Mammary microvascular endothelial cell (primary cell): ENCODE data around the gene TXNDC12. TPM values are rescaled to one million over a fixed set of nuclear protein-coding genes. Genes with fewer than 3 reads are reported as not detected.

Source experiments
- total RNA-seq: library from RNA; depleted of rRNA; stranded (reverse); fragments of >200 nt; gene quantifications from 2 replicates; pipeline ENCODE4 v1.2.3, GENCODE V29; 2015

TXNDC12 gene
- 42.6 and 51.4 TPM in 2 replicates for total RNA-seq

DNA sequence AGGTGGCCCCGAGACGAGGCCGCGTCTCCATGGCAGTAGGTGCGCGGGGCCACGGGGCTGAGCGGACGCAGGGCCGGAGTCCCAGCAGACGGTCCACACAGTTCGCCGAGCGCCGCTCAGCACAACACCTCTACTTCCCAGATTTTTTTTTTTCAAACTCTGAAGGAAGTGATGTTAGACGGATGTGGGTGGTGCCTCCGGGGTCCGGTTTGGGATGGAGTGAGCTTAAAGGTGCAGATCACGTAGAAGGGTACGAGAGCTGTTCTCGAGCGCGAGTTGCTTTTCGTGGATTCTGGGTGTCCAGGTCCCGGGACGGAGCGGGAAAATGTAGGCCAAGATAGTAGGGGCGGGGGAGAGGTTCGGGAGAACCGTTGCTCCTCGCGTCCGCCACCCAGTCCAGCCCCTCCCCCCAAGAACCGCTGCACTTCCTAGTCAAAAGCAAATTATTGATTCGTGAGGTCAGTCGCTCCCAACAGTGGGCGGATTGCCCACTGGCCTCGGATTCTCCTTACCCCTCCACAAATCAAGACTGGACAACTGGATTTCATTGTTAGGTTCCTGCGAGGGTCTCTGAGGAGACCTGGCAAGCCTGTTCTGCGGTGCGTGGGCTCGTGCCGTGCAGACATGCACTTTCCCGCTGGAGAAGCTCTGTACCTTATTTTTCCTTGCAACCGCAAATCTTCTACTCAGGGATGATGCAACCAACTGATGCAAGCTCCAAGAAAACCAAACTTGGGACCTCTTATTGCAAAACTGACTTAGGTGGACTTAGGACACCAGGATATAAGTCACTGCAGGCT is at the start of gene TXNDC12:
TXNDC12 (minus strand) TSS at position 126 of the 800 bp plus-strand sequence; CDS start at position 31, 95 bp downstream.

GRCh38 chr1:52056163-52056936 is 1.4 kb upstream of the TXNDC12 start, which contains the start of gene BTF3L4:
BTF3L4 (plus strand) TSS chr1:52056295; CDS start chr1:52059848, 3,553 bp downstream.

GRCh38 chr1:52033190-52034049 is 21.6 kb downstream of the TXNDC12 start, which contains the start of gene KTI12:
KTI12 (minus strand) TSS chr1:52033810; CDS start chr1:52033761, 49 bp downstream.

DNA sequence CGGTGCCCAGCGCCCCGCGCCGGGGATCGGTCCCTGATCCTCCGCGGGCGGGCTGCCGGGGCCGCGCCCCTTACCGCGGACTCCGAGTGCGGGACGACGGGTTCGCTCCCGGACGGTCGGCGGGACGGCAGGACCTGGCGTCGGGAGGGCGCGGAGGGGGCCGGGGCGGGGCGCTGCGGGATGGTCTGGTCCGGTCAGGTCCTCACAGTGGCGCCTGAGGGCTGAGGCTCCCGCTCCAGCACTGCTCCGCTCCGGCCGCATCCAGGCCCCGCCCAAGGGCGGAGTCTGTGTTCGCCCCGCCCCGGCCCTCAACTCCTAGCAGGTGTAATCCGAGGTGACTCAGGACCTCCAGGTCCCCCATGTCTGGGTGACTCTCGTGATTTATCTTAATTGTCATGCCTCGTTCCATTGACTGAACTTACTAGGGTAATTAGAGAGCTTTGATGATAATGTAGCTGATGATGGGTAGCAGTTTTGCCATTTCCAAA is 64.5 kb downstream of the TXNDC12 start, which contains the start of gene RAB3B:
RAB3B (minus strand) TSS at position 223 of the 488 bp plus-strand sequence. CDS start 13,583 bp downstream, outside the sequence.

Other genes with a start within 250 kb of the TXNDC12 start
- gene NRDC, start 176.5 kb downstream of the TXNDC12 start, total RNA-seq, result 49.6 and 52.7 TPM in 2 replicates
- gene RAB3B, start 64.5 kb downstream of the TXNDC12 start, total RNA-seq, result 1.7 and 2.1 TPM in 2 replicates
- gene KTI12, start 21.4 kb downstream of the TXNDC12 start, total RNA-seq, result 17.2 and 17.3 TPM in 2 replicates
- 34.8 and 39.2 TPM in 2 replicates for gene BTF3L4, start 1.1 kb upstream of the TXNDC12 start, total RNA-seq
- 13.5 and 16.3 TPM in 2 replicates for gene ZFYVE9, start 86.9 kb upstream of the TXNDC12 start, total RNA-seq